HepG2 (cell line): ENCODE results near the gene RPS6KA3. TPM values are rescaled to one million over a fixed set of nuclear protein-coding genes. Genes with fewer than 3 reads are reported as not detected.

ENCODE experiments used
- ATAC-seq: fragments of 200-7000 bp; cut with Tn5 transposase; 3 replicates; pipeline ENCODE4 v1.9.1; 2020; ENCODE audit warnings: mild to moderate bottlenecking, moderate library complexity
- BruUV-seq: library from RNA; stranded (reverse); fragments of 400-500 nt; replicated peaks from 2 replicates; lab custom pipeline; 2021; lab: Mats Ljungman, UMichigan
- CTCF ChIA-PET: fragments of 300-600 bp; formaldehyde crosslinking; extraction: SDS; loops from one replicate; lab custom pipeline; 2021; ENCODE audit warnings: low total read pairs, inconsistent platforms, low intra/inter-chr PET ratio; lab: Yijun Ruan, JAX
- POLR2A ChIA-PET: fragments of 350-600 bp; sonication (Branson Sonifier 250); formaldehyde crosslinking; loops from one replicate; lab custom pipeline; 2020; ENCODE audit warnings: antibody characterized with exemption, inconsistent platforms; lab: Yijun Ruan, JAX
- DNase-seq: peaks from one replicate; pipeline ENCODE4 v3.0.0-alpha.2; 2015; ENCODE audit warnings: low spot score
- FAIRE-seq: peaks from 3 replicates; lab custom pipeline; 2011; peaks lifted over from hg19 to GRCh38; lab: Jason Lieb, UNC
- H2AFZ ChIP-seq: one replicate; pipeline ENCODE4 v1.6.1; 2011; ENCODE audit warnings: low read length, inconsistent platforms
- H3K27ac ChIP-seq: fragments of 300-600 bp; 3 replicates; pipeline ENCODE4 v1.8.0; 2011; ENCODE audit warnings: mixed run types, mild to moderate bottlenecking, mixed read lengths, low read length, inconsistent platforms; ENCODE audit not compliant: insufficient read depth; ENCODE audit errors: extremely low read length
- H3K27me3 ChIP-seq, 2 experiments: fragments of 200-600 bp in 1 of 2; 2 replicates in 1 of 2; 3 replicates in 1 of 2; pipeline versions ENCODE4 v1.6.0 to v1.8.0; 2011; ENCODE audit warnings: low read length in 2 of 2, mild to moderate bottlenecking in 2 of 2, moderate library complexity in 2 of 2, inconsistent platforms in 1 of 2; ENCODE audit not compliant: insufficient read depth in 2 of 2, control insufficient read depth in 1 of 2
- H3K36me3 ChIP-seq, 2 experiments: fragments of 200-600 bp in 1 of 2; replicated peaks in 1 of 2; 2 replicates in 1 of 2; 3 replicates in 1 of 2; pipeline versions ENCODE4 v1.5.1 to v1.8.0; 2011; ENCODE audit warnings: low read length in 2 of 2, inconsistent platforms in 1 of 2; ENCODE audit not compliant: insufficient read depth in 2 of 2, control insufficient read depth in 1 of 2
- H3K4me1 ChIP-seq: 2 replicates; pipeline ENCODE4 v1.5.1; 2012; ENCODE audit warnings: low read length, inconsistent platforms; ENCODE audit not compliant: insufficient read depth
- H3K4me2 ChIP-seq: 2 replicates; pipeline ENCODE4 v1.6.0; 2011; ENCODE audit warnings: low read depth, low read length, inconsistent platforms
- H3K4me3 ChIP-seq, 3 experiments: fragments of 200-600 bp in 1 of 3; sonication (generic), shearing (Covaris generic) in 1 of 3; replicated peaks in 1 of 3; 2 replicates each; pipeline ENCODE4 v1.5.1; 2011 to 2016; ENCODE audit warnings: low read length in 3 of 3, inconsistent platforms in 2 of 3, low read depth in 2 of 3, mild to moderate bottlenecking in 2 of 3, control low read depth in 1 of 3, mixed read lengths in 1 of 3; ENCODE audit not compliant: insufficient read depth in 1 of 3
- H3K79me2 ChIP-seq: one replicate; pipeline ENCODE4 v1.6.1; 2011; ENCODE audit warnings: low read length, inconsistent platforms; ENCODE audit not compliant: insufficient read depth
- H3K9ac ChIP-seq: 2 replicates; pipeline ENCODE4 v1.6.0; 2011; ENCODE audit warnings: mild to moderate bottlenecking, low read depth, low read length, inconsistent platforms; ENCODE audit not compliant: insufficient read depth
- H3K9me3 ChIP-seq: 2 replicates; pipeline ENCODE4 v1.5.1; 2012; ENCODE audit warnings: mild to moderate bottlenecking, low read length
- H4K20me1 ChIP-seq: 2 replicates; pipeline ENCODE4 v1.6.0; 2011; ENCODE audit warnings: inconsistent platforms, mild to moderate bottlenecking, low read length, moderate library complexity; ENCODE audit not compliant: insufficient read depth
- FOXO1 ChIP-seq: sonication (generic); formaldehyde crosslinking; IDR thresholded peaks from 2 replicates; pipeline ENCODE4 v1.4.0; 2020; ENCODE audit warnings: missing genetic modification reagents
- PAX8 ChIP-seq: sonication (generic); formaldehyde crosslinking; IDR thresholded peaks from 2 replicates; pipeline ENCODE4 v1.8.0; 2022; ENCODE audit warnings: mild to moderate bottlenecking, missing genetic modification reagents, borderline replicate concordance
- RBM22 ChIP-seq: fragments of 200-400 bp; formaldehyde crosslinking; optimal IDR thresholded peaks from 2 replicates; pipeline ENCODE3; 2017; ENCODE audit warnings: mild to moderate bottlenecking, low read length, moderate library complexity
- SATB2 ChIP-seq: sonication (generic); formaldehyde crosslinking; IDR thresholded peaks from 2 replicates; pipeline ENCODE4 v1.5.0; 2020; ENCODE audit warnings: missing genetic modification reagents
- ZNF850 ChIP-seq: sonication (generic); formaldehyde crosslinking; conservative IDR thresholded peaks from 2 replicates; pipeline ENCODE4 v1.9.0; 2021; ENCODE audit warnings: mild to moderate bottlenecking, missing genetic modification reagents
- ZNF879 ChIP-seq: sonication (generic); formaldehyde crosslinking; IDR thresholded peaks from 2 replicates; pipeline ENCODE4 v1.8.1; 2023; ENCODE audit warnings: missing genetic modification reagents
- WGBS: methylation state at CpG from one replicate; pipeline ENCODE4 v1.1.6; 2017; ENCODE audit warnings: low lambda C conversion rate; 5-methylcytosine and 5-hydroxymethylcytosine counted together
- in situ Hi-C: cut with HindIII; loops from 2 replicates; pipeline ENCODE4 v1.10.0; 2017; ENCODE audit warnings: low pct_unique_long_range_greater_than_20kb; ENCODE audit not compliant: extremely low pct_ligation_motif_present
- intact Hi-C: fragments of 100-400 bp; cut with micrococcal nuclease; formaldehyde crosslinking; loops from one replicate; pipeline ENCODE4 v1.10.0; 2022; ENCODE audit not compliant: unreplicated experiment
- polyA plus RNA-seq, 8 experiments: library from polyadenylated mRNA; depleted of rRNA in 3 of 8; stranded (reverse) in 7 of 8; unstranded in 1 of 8; fragments of >200 nt; fragmentation: Illumina TruSeq in 4 of 8; extraction: Trizol in 4 of 8; gene quantifications; 2 replicates each; pipeline versions ENCODE4 v1.2.1 to v1.2.3, GENCODE V29; 2011 to 2016; ENCODE audit warnings: low read depth in 4 of 8, missing spikeins in 1 of 8, mixed read lengths in 1 of 8; ENCODE audit not compliant: insufficient read depth in 1 of 8
- total RNA-seq, 5 experiments: library from RNA; depleted of rRNA; stranded (reverse); fragments of >200 nt; fragmentation: Illumina TruSeq; extraction: Trizol; gene quantifications; 2 replicates each; pipeline ENCODE4 v1.2.3, GENCODE V29; 2016; ENCODE audit warnings: low read depth in 1 of 5
- TF ChIP-seq, protein P1 (sequence below): sonication (generic); formaldehyde crosslinking; IDR thresholded peaks from 2 replicates; pipeline ENCODE4 v1.4.0; 2020; ENCODE audit warnings: mild to moderate bottlenecking, missing genetic modification reagents
- TF ChIP-seq, protein P2 (sequence below): sonication (generic); formaldehyde crosslinking; IDR thresholded peaks from 2 replicates; pipeline ENCODE4 v1.4.0; 2020; ENCODE audit warnings: missing genetic modification reagents

The RPS6KA3 gene
- total and polyA plus RNA-seq, 2 of the 13 experiments (the other 11 are each of a cell fraction or from before 2014, with no cell fraction given), result 314 to 357 TPM

DNA sequence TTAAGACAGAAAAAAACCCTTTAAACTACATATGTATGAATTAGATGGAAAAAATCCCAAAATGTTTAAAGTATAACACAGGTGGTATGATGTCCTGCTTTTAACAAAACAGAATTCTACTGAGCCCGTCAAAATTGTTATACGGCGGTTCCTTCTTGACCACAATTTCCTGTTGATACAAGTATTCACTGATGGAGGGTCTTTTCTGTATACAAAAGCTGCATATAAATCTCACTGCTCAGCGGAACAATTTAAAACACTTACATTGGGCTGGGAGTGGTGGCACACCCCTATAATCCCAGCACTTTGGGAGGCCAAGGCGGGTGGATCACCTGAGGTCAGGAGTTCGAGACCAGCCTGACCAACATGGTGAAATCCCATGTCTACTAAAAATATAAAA, 62.4 kb downstream of the RPS6KA3 start:
- H3K27ac ChIP-seq, result no peak overlapping the region
- intact Hi-C loops (no loop called here), in situ Hi-C loops (no loop called here)
- H3K9me3 ChIP-seq, result no peaks in the 10 kb centered on the region
- no peaks in the 10 kb centered on the region for H3K27me3 ChIP-seq
- DNase-seq (no peak), ATAC-seq (no peak), FAIRE-seq (no peak)
- peaks cover 7 to 55% of the 10 kb centered on the region in 2 experiments; a peak in 4 of 5 replicates for H3K36me3 ChIP-seq
- BruUV-seq, result no TSS peak
- H3K9ac ChIP-seq, result no peak overlapping the region
- CTCF ChIA-PET, result no interaction called here
- H2AFZ ChIP-seq, result no peak overlapping the region
- TF ChIP-seq RBM22 (peak; percentile 57), FOXO1 (no peak)
- H3K4me2 ChIP-seq, result no peak overlapping the region
- H3K79me2 ChIP-seq, result peaks cover 40% of the 10 kb centered on the region
- POLR2A ChIA-PET, result no interaction called here
- H3K4me1 ChIP-seq, result peaks cover 25% of the 10 kb centered on the region; the same call in 1 of the 2 replicates
- H4K20me1 ChIP-seq, result peaks cover 23% of the 10 kb centered on the region; the same call in 1 of the 2 replicates
- WGBS, result 98% methylated on average over 5 of the region's 6 CpGs
- H3K4me3 ChIP-seq, result no peak overlapping the region

DNA sequence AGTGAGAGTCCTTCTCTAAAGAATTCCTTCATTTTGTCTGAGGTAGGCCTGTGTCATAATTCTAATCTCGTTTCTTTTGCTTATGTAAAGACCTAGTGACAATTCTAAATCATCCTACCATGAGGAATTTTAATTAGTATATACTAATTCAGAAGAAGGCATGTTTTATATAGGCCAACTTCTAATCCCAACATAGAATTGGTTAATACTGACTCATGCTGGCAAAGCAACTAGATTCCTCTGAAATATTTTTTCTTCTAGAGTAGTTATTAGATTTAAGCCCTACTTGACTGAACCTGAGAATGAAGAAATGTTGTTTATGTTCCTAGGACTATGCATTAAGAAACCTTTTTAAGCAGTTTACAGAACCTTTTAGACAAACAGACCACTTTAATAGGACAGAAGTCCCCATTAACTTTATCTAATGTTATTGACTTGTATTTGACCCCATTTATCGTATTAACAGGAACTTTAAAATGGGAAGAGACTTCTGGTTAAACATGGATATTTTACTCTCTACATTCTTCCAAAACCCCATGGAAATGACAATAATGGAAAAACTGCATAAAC, 69.0 kb downstream of the RPS6KA3 start:
- H4K20me1 ChIP-seq, result peaks cover 17% of the 10 kb centered on the region
- TF ChIP-seq, protein P1, sequence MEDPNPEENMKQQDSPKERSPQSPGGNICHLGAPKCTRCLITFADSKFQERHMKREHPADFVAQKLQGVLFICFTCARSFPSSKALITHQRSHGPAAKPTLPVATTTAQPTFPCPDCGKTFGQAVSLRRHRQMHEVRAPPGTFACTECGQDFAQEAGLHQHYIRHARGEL (CRISPR knock-in tag), result no peak
- no peak for TF ChIP-seq ZNF879 (CRISPR knock-in tag)
- TF ChIP-seq SATB2, result no peak
- TF ChIP-seq ZNF850 (CRISPR knock-in tag), result no peak
- TF ChIP-seq, protein P2, sequence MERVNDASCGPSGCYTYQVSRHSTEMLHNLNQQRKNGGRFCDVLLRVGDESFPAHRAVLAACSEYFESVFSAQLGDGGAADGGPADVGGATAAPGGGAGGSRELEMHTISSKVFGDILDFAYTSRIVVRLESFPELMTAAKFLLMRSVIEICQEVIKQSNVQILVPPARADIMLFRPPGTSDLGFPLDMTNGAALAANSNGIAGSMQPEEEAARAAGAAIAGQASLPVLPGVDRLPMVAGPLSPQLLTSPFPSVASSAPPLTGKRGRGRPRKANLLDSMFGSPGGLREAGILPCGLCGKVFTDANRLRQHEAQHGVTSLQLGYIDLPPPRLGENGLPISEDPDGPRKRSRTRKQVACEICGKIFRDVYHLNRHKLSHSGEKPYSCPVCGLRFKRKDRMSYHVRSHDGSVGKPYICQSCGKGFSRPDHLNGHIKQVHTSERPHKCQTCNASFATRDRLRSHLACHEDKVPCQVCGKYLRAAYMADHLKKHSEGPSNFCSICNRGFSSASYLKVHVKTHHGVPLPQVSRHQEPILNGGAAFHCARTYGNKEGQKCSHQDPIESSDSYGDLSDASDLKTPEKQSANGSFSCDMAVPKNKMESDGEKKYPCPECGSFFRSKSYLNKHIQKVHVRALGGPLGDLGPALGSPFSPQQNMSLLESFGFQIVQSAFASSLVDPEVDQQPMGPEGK (CRISPR knock-in tag), result no peak
- no peak for TF ChIP-seq PAX8 (CRISPR knock-in tag)
- H3K9ac ChIP-seq, result no peak overlapping the region
- no peak overlapping the region for H2AFZ ChIP-seq
- WGBS, result 97% methylated on average over 2 of the region's 2 CpGs
- H3K4me2 ChIP-seq, result no peak overlapping the region
- in situ Hi-C loops, result no loop called here
- POLR2A ChIA-PET, result no interaction called here
- intact Hi-C loops, result no loop called here
- ATAC-seq (no peak), DNase-seq (no peak), FAIRE-seq (no peak)
- H3K27ac ChIP-seq, result no peak overlapping the region
- peaks cover 7% of the 10 kb centered on the region for H3K79me2 ChIP-seq
- CTCF ChIA-PET, result no interaction called here
- peaks cover 0 to 40% of the 10 kb centered on the region in 2 experiments for H3K36me3 ChIP-seq
- no peaks in the 10 kb centered on the region for H3K27me3 ChIP-seq
- no peak overlapping the region for H3K4me3 ChIP-seq
- no peaks in the 10 kb centered on the region for H3K4me1 ChIP-seq
- H3K9me3 ChIP-seq, result no peaks in the 10 kb centered on the region
- TSS peak; percentile 2 for BruUV-seq
